SK-N-SH treated with all-trans-retinoic acid at 6 μM for 48 hours (cell line): ENCODE measurements around the gene GAREM1.

Source experiments
- ATAC-seq: fragments of 200-7000 bp; cut with Tn5 transposase; 3 replicates; pipeline ENCODE4 v1.9.1; 2020; ENCODE audit warnings: mild to moderate bottlenecking, moderate library complexity
- ARNTL ChIP-seq: fragments of 450-650 bp; formaldehyde crosslinking; IDR thresholded peaks from 2 replicates; pipeline ENCODE4 v1.5.0; 2020; ENCODE audit warnings: low read depth, mild to moderate bottlenecking, moderate library complexity, borderline replicate concordance
- BACH2 ChIP-seq: fragments of 250-450 bp; sonication (Bioruptor Pico); IDR thresholded peaks from 2 replicates; pipeline ENCODE4 v1.9.0; 2021; ENCODE audit warnings: mild to moderate bottlenecking, borderline replicate concordance
- CREB5 ChIP-seq: fragments of 250-450 bp; sonication (Bioruptor Pico); IDR thresholded peaks from 2 replicates; pipeline ENCODE4 v1.5.1; 2020; ENCODE audit warnings: low read depth, mild to moderate bottlenecking, moderate library complexity
- CSDC2 ChIP-seq: fragments of 250-450 bp; sonication (Bioruptor Pico); IDR thresholded peaks from 2 replicates; pipeline ENCODE4 v1.5.0; 2020; ENCODE audit warnings: mild to moderate bottlenecking, moderate library complexity
- CSRNP3 ChIP-seq: fragments of 250-450 bp; sonication (Bioruptor Pico); IDR thresholded peaks from 2 replicates; pipeline ENCODE4 v1.5.1; 2021; ENCODE audit warnings: mild to moderate bottlenecking, moderate library complexity
- ESRRG ChIP-seq: fragments of 250-450 bp; sonication (Bioruptor Pico); IDR thresholded peaks from 2 replicates; pipeline ENCODE4 v1.6.1; 2021; ENCODE audit warnings: mild to moderate bottlenecking
- GLIS3 ChIP-seq: fragments of 250-450 bp; sonication (Bioruptor Pico); IDR thresholded peaks from 2 replicates; pipeline ENCODE4 v1.5.0; 2020; ENCODE audit warnings: mild to moderate bottlenecking, moderate library complexity
- ISL1 ChIP-seq: fragments of 250-450 bp; sonication (Bioruptor Pico); IDR thresholded peaks from 2 replicates; pipeline ENCODE4 v2.1.2; 2022; ENCODE audit warnings: mild to moderate bottlenecking, moderate library complexity
- OSR1 ChIP-seq: fragments of 250-450 bp; sonication (Bioruptor Pico); IDR thresholded peaks from 2 replicates; pipeline ENCODE4 v1.8.0; 2022; ENCODE audit warnings: moderate library complexity, mild to moderate bottlenecking, inconsistent platforms
- POU6F1 ChIP-seq: fragments of 250-450 bp; sonication (Bioruptor Pico); IDR thresholded peaks from 2 replicates; pipeline ENCODE4 v1.8.0; 2021; ENCODE audit warnings: low read depth, mild to moderate bottlenecking, moderate library complexity, borderline replicate concordance
- PPARA ChIP-seq: fragments of 250-450 bp; sonication (Bioruptor Pico); IDR thresholded peaks from 2 replicates; pipeline ENCODE4 v1.5.0; 2020; ENCODE audit warnings: mild to moderate bottlenecking, borderline replicate concordance
- RARB ChIP-seq: fragments of 250-450 bp; sonication (Bioruptor Pico); IDR thresholded peaks from 2 replicates; pipeline ENCODE4 v1.8.0; 2021; ENCODE audit warnings: mild to moderate bottlenecking, moderate library complexity
- SNAI2 ChIP-seq: fragments of 250-450 bp; sonication (Bioruptor Pico); IDR thresholded peaks from 2 replicates; pipeline ENCODE4 v1.5.0; 2020; ENCODE audit warnings: mild to moderate bottlenecking, moderate library complexity
- TCF4 ChIP-seq: fragments of 250-450 bp; sonication (Bioruptor Pico); IDR thresholded peaks from 2 replicates; pipeline ENCODE4 v1.8.0; 2021; ENCODE audit warnings: mild to moderate bottlenecking, moderate library complexity, borderline replicate concordance
- TOX ChIP-seq: fragments of 250-450 bp; sonication (Bioruptor Pico); IDR thresholded peaks from 2 replicates; pipeline ENCODE4 v1.8.0; 2021; ENCODE audit warnings: mild to moderate bottlenecking, moderate library complexity, borderline replicate concordance
- TSHZ2 ChIP-seq: fragments of 250-450 bp; sonication (Bioruptor Pico); IDR thresholded peaks from 2 replicates; pipeline ENCODE4 v1.5.0; 2020; ENCODE audit warnings: mild to moderate bottlenecking, moderate library complexity
- ZC3H10 ChIP-seq: fragments of 250-450 bp; sonication (Bioruptor Pico); IDR thresholded peaks from 2 replicates; pipeline ENCODE4 v1.5.1; 2021; ENCODE audit warnings: mild to moderate bottlenecking, moderate library complexity
- ZFP3 ChIP-seq: fragments of 250-450 bp; sonication (Bioruptor Pico); IDR thresholded peaks from 2 replicates; pipeline ENCODE4 v1.5.0; 2020; ENCODE audit warnings: mild to moderate bottlenecking, moderate library complexity
- ZNF565 ChIP-seq: fragments of 450-650 bp; formaldehyde crosslinking; conservative IDR thresholded peaks from 2 replicates; pipeline ENCODE4 v1.5.0; 2020; ENCODE audit warnings: low read depth, mild to moderate bottlenecking, moderate library complexity
- ZNF70 ChIP-seq: fragments of 450-650 bp; formaldehyde crosslinking; IDR thresholded peaks from 2 replicates; pipeline ENCODE4 v1.5.0; 2020; ENCODE audit warnings: mild to moderate bottlenecking, moderate library complexity
- ZNF8 ChIP-seq: fragments of 450-650 bp; formaldehyde crosslinking; IDR thresholded peaks from 2 replicates; pipeline ENCODE4 v1.5.0; 2020; ENCODE audit warnings: mild to moderate bottlenecking, moderate library complexity
- TF ChIP-seq, protein P1 (sequence below): fragments of 250-450 bp; sonication (Bioruptor Pico); IDR thresholded peaks from 2 replicates; pipeline ENCODE4 v1.8.0; 2020; ENCODE audit warnings: mild to moderate bottlenecking, moderate library complexity, borderline replicate concordance

Gene GAREM1

GRCh38 chr18:32278177-32278799, 192.4 kb downstream of the GAREM1 start:
- ATAC-seq: no peak
- TF ChIP-seq TOX (CRISPR knock-in tag): no peak
- no peak for TF ChIP-seq PPARA (CRISPR knock-in tag)
- TF ChIP-seq TCF4 (CRISPR knock-in tag): no peak
- TF ChIP-seq CSDC2 (CRISPR knock-in tag): no peak
- TF ChIP-seq ISL1 (CRISPR knock-in tag): no peak
- TF ChIP-seq CSRNP3 (CRISPR knock-in tag): no peak
- TF ChIP-seq ZNF70 (CRISPR knock-in tag): no peak
- TF ChIP-seq ZC3H10 (CRISPR knock-in tag): no peak
- TF ChIP-seq RARB: no peak
- no peak for TF ChIP-seq TSHZ2 (CRISPR knock-in tag)
- no peak for TF ChIP-seq ZNF565
- TF ChIP-seq SNAI2: no peak
- no peak for TF ChIP-seq ESRRG (CRISPR knock-in tag)
- TF ChIP-seq ZFP3 (CRISPR knock-in tag): no peak
- no peak for TF ChIP-seq BACH2
- no peak for TF ChIP-seq GLIS3 (CRISPR knock-in tag)
- no peak for TF ChIP-seq ZNF8 (CRISPR knock-in tag)
- TF ChIP-seq ARNTL (CRISPR knock-in tag): no peak
- TF ChIP-seq, protein P1, sequence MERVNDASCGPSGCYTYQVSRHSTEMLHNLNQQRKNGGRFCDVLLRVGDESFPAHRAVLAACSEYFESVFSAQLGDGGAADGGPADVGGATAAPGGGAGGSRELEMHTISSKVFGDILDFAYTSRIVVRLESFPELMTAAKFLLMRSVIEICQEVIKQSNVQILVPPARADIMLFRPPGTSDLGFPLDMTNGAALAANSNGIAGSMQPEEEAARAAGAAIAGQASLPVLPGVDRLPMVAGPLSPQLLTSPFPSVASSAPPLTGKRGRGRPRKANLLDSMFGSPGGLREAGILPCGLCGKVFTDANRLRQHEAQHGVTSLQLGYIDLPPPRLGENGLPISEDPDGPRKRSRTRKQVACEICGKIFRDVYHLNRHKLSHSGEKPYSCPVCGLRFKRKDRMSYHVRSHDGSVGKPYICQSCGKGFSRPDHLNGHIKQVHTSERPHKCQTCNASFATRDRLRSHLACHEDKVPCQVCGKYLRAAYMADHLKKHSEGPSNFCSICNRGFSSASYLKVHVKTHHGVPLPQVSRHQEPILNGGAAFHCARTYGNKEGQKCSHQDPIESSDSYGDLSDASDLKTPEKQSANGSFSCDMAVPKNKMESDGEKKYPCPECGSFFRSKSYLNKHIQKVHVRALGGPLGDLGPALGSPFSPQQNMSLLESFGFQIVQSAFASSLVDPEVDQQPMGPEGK (CRISPR knock-in tag): no peak
- TF ChIP-seq, all 23 proteins: peak for 0

DNA sequence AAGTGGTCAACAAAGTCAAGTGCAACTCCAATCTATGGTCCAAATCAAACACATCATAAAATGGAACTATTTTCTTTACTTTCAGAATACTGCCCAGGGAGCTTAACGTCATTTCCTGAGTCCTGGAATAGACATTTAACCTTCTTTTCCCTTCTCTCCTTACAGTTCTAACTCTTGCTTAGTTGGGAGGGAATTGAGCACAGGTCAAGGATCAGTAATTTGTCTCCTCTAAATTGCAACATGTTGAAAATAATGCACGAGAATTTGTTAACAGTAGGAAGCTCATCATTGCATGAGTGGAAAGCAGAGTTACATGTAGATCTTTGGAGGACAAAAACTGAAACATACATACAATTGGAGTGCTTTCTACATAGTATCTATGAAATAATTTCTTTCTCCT, 193.1 kb downstream of the GAREM1 start:
- TF ChIP-seq ISL1 (CRISPR knock-in tag) (no peak), CSRNP3 (CRISPR knock-in tag) (no peak), POU6F1 (CRISPR knock-in tag) (no peak)
- ATAC-seq: no peak

- no peak for TF ChIP-seq ZNF70 (CRISPR knock-in tag)
- TF ChIP-seq ZC3H10 (CRISPR knock-in tag): no peak
- TF ChIP-seq ZNF8 (CRISPR knock-in tag): no peak
- TF ChIP-seq TOX (CRISPR knock-in tag): no peak
- no peak for TF ChIP-seq TCF4 (CRISPR knock-in tag)
- no peak for TF ChIP-seq ZNF565
- TF ChIP-seq SNAI2: no peak
- no peak for TF ChIP-seq OSR1 (CRISPR knock-in tag)
- TF ChIP-seq BACH2: no peak
- TF ChIP-seq CREB5 (CRISPR knock-in tag): no peak
- no peak for TF ChIP-seq RARB
- no peak for ATAC-seq
Measured at GRCh38 chr18:32276906-32277305, 193.8 kb downstream of the GAREM1 start.
